Measurements from ENCODE around the gene PCBP3.

Gene PCBP3

GRCh38 chr21:45724994-45725843 lies 81.7 kb downstream of the PCBP3 start:
- no peak for TF ChIP-seq CTCF (IDR thresholded peaks at IDR 0.05; ENCODE audit: low read depth, low read length, missing control alignments)
- no peak for DNase-seq (ENCODE audit: extremely low read depth, low read depth)
- no peak overlapping the region for H3K4me3 ChIP-seq (replicated peaks; ENCODE audit: low read depth, low read length)

DNA sequence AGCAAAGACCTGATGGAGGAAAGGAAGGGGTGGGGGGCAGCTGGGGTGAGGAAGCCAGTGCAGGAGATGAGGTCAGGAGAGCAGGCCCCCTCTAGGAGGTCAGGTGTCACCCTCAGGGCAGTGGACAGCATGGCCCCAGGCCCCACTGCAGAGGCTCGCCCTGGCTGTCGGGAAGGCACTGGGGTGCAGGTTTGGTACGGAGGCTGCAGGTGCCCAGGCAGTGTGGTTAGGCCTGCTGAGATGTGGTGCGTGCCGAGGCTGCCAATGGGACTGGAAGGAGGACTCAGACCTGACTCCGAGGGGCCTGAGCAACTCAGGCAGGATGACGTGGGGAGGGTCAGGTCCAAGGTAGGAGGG lies 82.3 kb downstream of the PCBP3 start:
- no peak for DNase-seq (ENCODE audit: extremely low read depth, low read depth)
- H3K4me3 ChIP-seq (replicated peaks; ENCODE audit: low read depth, low read length) = no peak overlapping the region
- TF ChIP-seq CTCF (IDR thresholded peaks at IDR 0.05; ENCODE audit: low read depth, low read length, missing control alignments) = no peak

- no peak for DNase-seq (ENCODE audit: extremely low read depth, low read depth)
- no peak overlapping the region for H3K4me3 ChIP-seq (replicated peaks; ENCODE audit: low read depth, low read length)
- TF ChIP-seq CTCF (IDR thresholded peaks at IDR 0.05; ENCODE audit: low read depth, low read length, missing control alignments) = no peak
These were observed 82.9 kb downstream of the PCBP3 start for GRCh38 chr21:45726438-45726837.

- no peak for TF ChIP-seq CTCF (IDR thresholded peaks at IDR 0.05; ENCODE audit: low read depth, low read length, missing control alignments)
- no peak overlapping the region for H3K4me3 ChIP-seq (replicated peaks; ENCODE audit: low read depth, low read length)
- DNase-seq (ENCODE audit: extremely low read depth, low read depth) = no peak
These were observed 83.9 kb downstream of the PCBP3 start for GRCh38 chr21:45727390-45727789.

GRCh38 chr21:45735259-45736000 lies 91.9 kb downstream of the PCBP3 start:
- no peak for TF ChIP-seq CTCF (IDR thresholded peaks at IDR 0.05; ENCODE audit: low read depth, low read length, missing control alignments)
- DNase-seq (ENCODE audit: extremely low read depth, low read depth) = no peak
- no peak overlapping the region for H3K4me3 ChIP-seq (replicated peaks; ENCODE audit: low read depth, low read length)

GRCh38 chr21:45736042-45736689 lies 92.6 kb downstream of the PCBP3 start:
- no peak for TF ChIP-seq CTCF (IDR thresholded peaks at IDR 0.05; ENCODE audit: low read depth, low read length, missing control alignments)
- DNase-seq (ENCODE audit: extremely low read depth, low read depth) = no peak
- no peak overlapping the region for H3K4me3 ChIP-seq (replicated peaks; ENCODE audit: low read depth, low read length)

Data from HFF-Myc (cell line).